Cardiac muscle cell (in vitro differentiated cells and primary cell): Measurements from ENCODE around the gene UBE4A. TPM values are rescaled to one million over a fixed set of nuclear protein-coding genes. Genes with fewer than 3 reads are reported as not detected.

Experiments
- DNase-seq, 2 donors: peaks; one replicate each; pipeline versions ENCODE4 v3.0.0 to v3.0.0-alpha.2; 2010 to 2017; ENCODE audit warnings: low read depth in 1 of 2, low spot score in 1 of 2
- H3K27ac ChIP-seq: fragments of 200-600 bp; sonication (generic); 2 replicates; pipeline ENCODE4 v1.5.1; 2016
- H3K27me3 ChIP-seq: fragments of 200-600 bp; sonication (generic); 2 replicates; pipeline ENCODE4 v1.6.0; 2016; ENCODE audit warnings: control low read depth
- H3K36me3 ChIP-seq: fragments of 200-600 bp; sonication (generic); 2 replicates; pipeline ENCODE4 v1.5.1; 2016; ENCODE audit warnings: control low read depth
- H3K4me1 ChIP-seq: fragments of 200-600 bp; sonication (generic); 2 replicates; pipeline ENCODE4 v1.8.1; 2017; ENCODE audit warnings: low read depth, mild to moderate bottlenecking, mixed run types
- H3K4me3 ChIP-seq: fragments of 200-600 bp; sonication (generic); 2 replicates; pipeline ENCODE4 v1.5.1; 2016; ENCODE audit warnings: mild to moderate bottlenecking
- H3K9me3 ChIP-seq: fragments of 200-600 bp; sonication (generic); 2 replicates; pipeline ENCODE4 v1.5.1; 2017; ENCODE audit warnings: low read depth, mild to moderate bottlenecking, control low read depth
- CTCF ChIP-seq: IDR thresholded peaks from 2 replicates; pipeline ENCODE4 v1.5.1; 2012; ENCODE audit warnings: low read depth, mild to moderate bottlenecking, low read length
- polyA plus RNA-seq: library from polyadenylated mRNA; unstranded; fragments of >200 nt; fragmentation: Nextera tagmentation; extraction: Ambion mirVana; gene quantifications from 2 replicates; pipeline ENCODE4 v1.2.1, GENCODE V29; 2016
- total RNA-seq: library from RNA; depleted of rRNA; stranded (reverse); fragments of >200 nt; gene quantifications from 2 replicates; pipeline ENCODE4 v1.2.3, GENCODE V29; 2016

Gene UBE4A
- total and polyA plus RNA-seq, 2 experiments from 2014 or later = 17.4 to 23.6 TPM

GRCh38 chr11:118349475-118349874, 9.9 kb upstream of the UBE4A start:
- no peaks in the 10 kb centered on the region for H3K4me1 ChIP-seq
- H3K27me3 ChIP-seq = peaks cover 75% of the 10 kb centered on the region
- TF ChIP-seq CTCF = no peak
- no peak for DNase-seq
- H3K9me3 ChIP-seq = no peaks in the 10 kb centered on the region
- no peak overlapping the region for H3K27ac ChIP-seq
- H3K36me3 ChIP-seq = no peaks in the 10 kb centered on the region
- no peak overlapping the region for H3K4me3 ChIP-seq

- peak; percentile 51 for TF ChIP-seq CTCF
Measured at GRCh38 chr11:118353084-118353710, 6.2 kb upstream of the UBE4A start.

GRCh38 chr11:118358071-118358470, 1.3 kb upstream of the UBE4A start:
- Histone ChIP-seq H3K27ac (no peak overlapping the region), H3K9me3 (no peaks in the 10 kb centered on the region), H3K4me1 (no peaks in the 10 kb centered on the region), H3K4me3 (no peak overlapping the region), H3K36me3 (no peaks in the 10 kb centered on the region), H3K27me3 (peaks cover 25% of the 10 kb centered on the region)
- DNase-seq = no peak
- TF ChIP-seq CTCF = no peak

More at GRCh38 chr11:118353084-118353710, 6.2 kb upstream of the UBE4A start:
- DNase-seq = peak; percentile 10 to 43
- H3K4me1 ChIP-seq = no peaks in the 10 kb centered on the region
- no peaks in the 10 kb centered on the region for H3K36me3 ChIP-seq
- H3K4me3 ChIP-seq = no peak overlapping the region
- peaks cover 65% of the 10 kb centered on the region for H3K27me3 ChIP-seq
- H3K9me3 ChIP-seq = no peaks in the 10 kb centered on the region
- no peak overlapping the region for H3K27ac ChIP-seq

GRCh38 chr11:118364956-118365615, 5.7 kb downstream of the UBE4A start:
- H3K9me3 ChIP-seq = no peaks in the 10 kb centered on the region
- no peak for TF ChIP-seq CTCF
- H3K27ac ChIP-seq = no peak overlapping the region
- H3K36me3 ChIP-seq = peaks cover 24% of the 10 kb centered on the region
- H3K4me1 ChIP-seq = no peaks in the 10 kb centered on the region
- no peak for DNase-seq
- no peaks in the 10 kb centered on the region for H3K27me3 ChIP-seq
- no peak overlapping the region for H3K4me3 ChIP-seq

GRCh38 chr11:118366287-118366686, 6.9 kb downstream of the UBE4A start:
- TF ChIP-seq CTCF = no peak

More at GRCh38 chr11:118366287-118366686, 6.9 kb downstream of the UBE4A start:
- no peak for DNase-seq
- peaks cover 30% of the 10 kb centered on the region for H3K36me3 ChIP-seq
- no peaks in the 10 kb centered on the region for H3K27me3 ChIP-seq
- no peak overlapping the region for H3K4me3 ChIP-seq
- no peaks in the 10 kb centered on the region for H3K9me3 ChIP-seq
- no peak overlapping the region for H3K27ac ChIP-seq
- no peaks in the 10 kb centered on the region for H3K4me1 ChIP-seq
